ENCODE measurements around the gene IFITM1.
"Not testable (repeated sequence)": the region's sequence is repeated elsewhere in the genome, so short reads cannot be mapped to it uniquely, and the experiment has no call there.

Gene IFITM1

GRCh38 chr11:309979-310572 lies 3.8 kb upstream of the IFITM1 start:
- H3K4me3 ChIP-seq (ENCODE audit: low read length): peak overlapping the region; percentile 45; the same call in 1 of the 2 replicates
- H3K27ac ChIP-seq (ENCODE audit: low read length); H3K9ac ChIP-seq (ENCODE audit: low read depth, low read length): not testable (repeated sequence)

DNA sequence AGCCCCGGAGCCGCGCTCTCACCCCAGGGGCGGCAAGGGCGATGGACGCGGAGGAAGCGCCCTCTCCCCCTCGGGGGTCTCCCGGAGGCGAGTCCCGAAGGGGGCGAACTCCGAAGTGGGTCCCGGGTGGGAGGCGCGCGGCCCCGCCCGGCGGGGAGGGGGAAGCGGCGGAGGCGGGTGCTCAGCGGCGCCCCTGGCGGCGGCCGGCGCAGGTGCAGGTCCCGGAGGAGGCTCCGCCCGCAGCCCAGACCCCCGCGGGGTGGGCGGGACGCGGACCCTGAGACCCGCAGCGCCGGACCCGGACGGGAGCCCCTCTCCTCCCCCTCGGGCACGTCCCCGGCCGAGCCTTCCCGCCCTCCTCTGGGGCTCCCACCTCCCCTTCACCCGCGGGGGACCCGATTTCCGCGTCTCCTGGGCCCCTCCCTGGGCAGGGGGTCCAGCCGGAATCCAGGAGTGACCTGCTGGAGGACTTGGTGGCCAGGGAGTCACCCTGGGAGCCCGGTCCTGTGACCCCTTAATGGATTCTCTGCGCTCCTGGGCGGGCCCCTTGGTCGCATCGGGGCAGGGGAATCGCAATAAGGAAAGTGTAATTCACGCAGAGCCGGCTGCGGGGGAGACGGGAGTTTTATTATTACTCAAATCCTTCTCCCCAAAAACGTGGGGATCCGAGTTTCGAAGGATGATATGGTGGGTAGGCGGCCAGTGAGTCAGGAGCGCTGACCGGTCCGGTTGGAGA lies 2.7 kb upstream of the IFITM1 start:
- H3K4me1 ChIP-seq (ENCODE audit: insufficient read depth, low read length): peaks cover 36% of the 10 kb centered on the region
- H3K27ac ChIP-seq (ENCODE audit: low read length); H3K9ac ChIP-seq (ENCODE audit: low read depth, low read length): not testable (repeated sequence)

More at GRCh38 chr11:309979-310572, 3.8 kb upstream of the IFITM1 start:
- H3K36me3 ChIP-seq (ENCODE audit: insufficient read depth, low read depth, low read length); H3K9me3 ChIP-seq (ENCODE audit: insufficient read depth, low read depth, low read length): not testable (repeated sequence)
- peaks cover 42% of the 10 kb centered on the region for H3K4me1 ChIP-seq (ENCODE audit: insufficient read depth, low read length)
- peaks cover 11% of the 10 kb centered on the region for H3K27me3 ChIP-seq (ENCODE audit: insufficient read depth, low read length)

GRCh38 chr11:312092-312816 lies 1.6 kb upstream of the IFITM1 start:
- Histone ChIP-seq H3K4me3 (ENCODE audit: low read length) (peak overlapping the region; percentile 31; the same call in 1 of the 2 replicates), H3K36me3 (ENCODE audit: insufficient read depth, low read depth, low read length) (0 out of 2 replicates have a peak, but pooled peaks cover 5% of the 10 kb centered on the region), H3K27me3 (ENCODE audit: insufficient read depth, low read length) (peaks cover 33% of the 10 kb centered on the region), H3K27ac (ENCODE audit: low read length) (no peak overlapping the region), H3K4me1 (ENCODE audit: insufficient read depth, low read length) (peaks cover 38% of the 10 kb centered on the region), H3K9me3 (ENCODE audit: insufficient read depth, low read depth, low read length) (no peaks in the 10 kb centered on the region), H3K9ac (ENCODE audit: low read depth, low read length) (no peak overlapping the region; the same call in 1 of the 2 replicates)

More for the DNA sequence above, 2.7 kb upstream of the IFITM1 start:
- not testable (repeated sequence) for H3K9me3 ChIP-seq (ENCODE audit: insufficient read depth, low read depth, low read length); H3K4me3 ChIP-seq (ENCODE audit: low read length); H3K36me3 ChIP-seq (ENCODE audit: insufficient read depth, low read depth, low read length)
- H3K27me3 ChIP-seq (ENCODE audit: insufficient read depth, low read length): peaks cover 23% of the 10 kb centered on the region

GRCh38 chr11:313304-313786 lies 495 bp upstream of the IFITM1 start:
- Histone ChIP-seq H3K4me3 (ENCODE audit: low read length) (peak overlapping the region; percentile 91), H3K9me3 (ENCODE audit: insufficient read depth, low read depth, low read length) (no peaks in the 10 kb centered on the region), H3K27me3 (ENCODE audit: insufficient read depth, low read length) (peaks cover 39% of the 10 kb centered on the region), H3K27ac (ENCODE audit: low read length) (peak overlapping the region; percentile 9), H3K9ac (ENCODE audit: low read depth, low read length) (peak overlapping the region; percentile 83; the same call in 1 of the 2 replicates), H3K4me1 (ENCODE audit: insufficient read depth, low read length) (peaks cover 42% of the 10 kb centered on the region), H3K36me3 (ENCODE audit: insufficient read depth, low read depth, low read length) (0 out of 2 replicates have a peak, but pooled peaks cover 5% of the 10 kb centered on the region)

DNA sequence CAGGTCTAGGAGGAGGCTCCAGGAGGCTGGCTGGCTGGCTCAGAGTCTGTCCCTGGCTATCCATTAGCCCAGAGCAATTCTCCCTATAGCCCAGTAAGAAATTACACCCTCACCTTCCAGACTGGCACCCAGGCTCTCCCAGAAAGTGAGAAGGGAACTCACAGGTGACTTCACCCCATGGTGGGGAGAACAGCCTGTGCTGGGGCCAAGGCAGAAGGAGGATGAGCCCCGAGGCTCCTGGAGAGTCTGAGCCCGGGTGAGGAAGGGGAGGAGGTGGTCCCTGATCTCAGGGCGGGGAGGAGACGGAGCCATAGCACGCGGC lies 675 bp downstream of the IFITM1 start:
- Histone ChIP-seq H3K4me3 (ENCODE audit: low read length) (peak overlapping the region; percentile 91), H3K27me3 (ENCODE audit: insufficient read depth, low read length) (peaks cover 39% of the 10 kb centered on the region), H3K4me1 (ENCODE audit: insufficient read depth, low read length) (peaks cover 38% of the 10 kb centered on the region), H3K9ac (ENCODE audit: low read depth, low read length) (peak overlapping the region; percentile 83; the same call in 1 of the 2 replicates)
- H3K27ac ChIP-seq (ENCODE audit: low read length); H3K36me3 ChIP-seq (ENCODE audit: insufficient read depth, low read depth, low read length); H3K9me3 ChIP-seq (ENCODE audit: insufficient read depth, low read depth, low read length): not testable (repeated sequence)

DNA sequence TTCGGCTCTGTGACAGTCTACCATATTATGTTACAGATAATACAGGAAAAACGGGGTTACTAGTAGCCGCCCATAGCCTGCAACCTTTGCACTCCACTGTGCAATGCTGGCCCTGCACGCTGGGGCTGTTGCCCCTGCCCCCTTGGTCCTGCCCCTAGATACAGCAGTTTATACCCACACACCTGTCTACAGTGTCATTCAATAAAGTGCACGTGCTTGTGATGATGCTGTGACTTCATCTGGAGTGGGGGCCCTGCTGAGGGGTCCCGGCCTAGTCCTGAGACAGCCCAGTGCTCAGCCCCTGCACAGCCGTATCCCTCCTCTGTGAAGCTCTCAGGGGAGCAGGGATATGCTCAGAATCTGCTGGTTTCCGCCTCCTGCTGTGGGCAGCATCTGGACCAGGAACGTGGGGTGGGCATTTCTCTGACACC lies 1.2 kb downstream of the IFITM1 start:
- Histone ChIP-seq H3K27ac (ENCODE audit: low read length) (no peak overlapping the region), H3K27me3 (ENCODE audit: insufficient read depth, low read length) (peaks cover 39% of the 10 kb centered on the region), H3K9ac (ENCODE audit: low read depth, low read length) (peak overlapping the region; percentile 61), H3K9me3 (ENCODE audit: insufficient read depth, low read depth, low read length) (no peaks in the 10 kb centered on the region), H3K36me3 (ENCODE audit: insufficient read depth, low read depth, low read length) (0 out of 2 replicates have a peak, but pooled peaks cover 5% of the 10 kb centered on the region), H3K4me1 (ENCODE audit: insufficient read depth, low read length) (peaks cover 38% of the 10 kb centered on the region), H3K4me3 (ENCODE audit: low read length) (peak overlapping the region; percentile 91)

- peaks cover 38% of the 10 kb centered on the region for H3K4me1 ChIP-seq (ENCODE audit: insufficient read depth, low read length)
- H3K36me3 ChIP-seq (ENCODE audit: insufficient read depth, low read depth, low read length): 0 out of 2 replicates have a peak, but pooled peaks cover 5% of the 10 kb centered on the region
- H3K9ac ChIP-seq (ENCODE audit: low read depth, low read length): peak overlapping the region; percentile 61
- H3K27me3 ChIP-seq (ENCODE audit: insufficient read depth, low read length): peaks cover 39% of the 10 kb centered on the region
- no peaks in the 10 kb centered on the region for H3K9me3 ChIP-seq (ENCODE audit: insufficient read depth, low read depth, low read length)
- H3K27ac ChIP-seq (ENCODE audit: low read length): no peak overlapping the region
- peak overlapping the region; percentile 91 for H3K4me3 ChIP-seq (ENCODE audit: low read length)
Measured at GRCh38 chr11:315516-315994, 1.7 kb downstream of the IFITM1 start.

DNA sequence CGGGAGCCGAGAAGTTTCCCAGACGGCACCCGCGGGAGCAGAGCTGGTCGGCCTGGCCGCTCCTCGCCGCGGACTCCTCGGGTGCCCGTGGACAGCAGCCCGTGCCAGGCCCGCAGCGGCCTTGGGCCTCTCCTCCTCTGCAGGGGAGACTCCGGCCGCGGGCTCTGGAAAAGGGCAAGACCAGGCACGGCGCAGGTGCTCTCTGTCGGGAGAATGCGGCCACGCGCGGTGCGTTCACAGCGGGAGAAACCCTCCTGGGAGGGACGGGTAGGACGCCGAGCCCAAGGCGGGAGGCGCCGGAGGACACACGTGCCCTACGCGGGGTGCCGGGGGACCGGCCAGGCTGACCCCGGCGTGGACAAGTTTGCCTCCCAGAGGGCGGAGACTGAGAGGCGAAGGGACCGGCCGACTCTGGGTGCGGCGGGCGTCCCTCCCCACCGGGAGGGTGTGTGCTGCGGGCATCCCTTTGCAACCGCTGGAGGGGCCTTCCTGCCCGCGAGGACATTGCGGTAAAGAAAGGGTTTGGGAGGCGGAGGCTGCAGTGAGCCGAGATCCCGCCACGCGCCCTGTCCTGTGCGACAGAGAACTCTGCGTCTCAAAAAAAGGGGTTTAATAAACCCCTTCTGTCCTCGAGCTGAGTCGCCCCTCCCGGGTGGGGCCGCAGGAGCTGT lies 2.3 kb downstream of the IFITM1 start:
- Histone ChIP-seq H3K4me3 (ENCODE audit: low read length) (peak overlapping the region; percentile 91), H3K4me1 (ENCODE audit: insufficient read depth, low read length) (peaks cover 38% of the 10 kb centered on the region), H3K27me3 (ENCODE audit: insufficient read depth, low read length) (peaks cover 39% of the 10 kb centered on the region), H3K36me3 (ENCODE audit: insufficient read depth, low read depth, low read length) (0 out of 2 replicates have a peak, but pooled peaks cover 5% of the 10 kb centered on the region), H3K27ac (ENCODE audit: low read length) (no peak overlapping the region), H3K9ac (ENCODE audit: low read depth, low read length) (peak overlapping the region; percentile 61), H3K9me3 (ENCODE audit: insufficient read depth, low read depth, low read length) (no peaks in the 10 kb centered on the region)

- H3K4me3 ChIP-seq (ENCODE audit: low read length): peak overlapping the region; percentile 91
- peaks cover 38% of the 10 kb centered on the region for H3K4me1 ChIP-seq (ENCODE audit: insufficient read depth, low read length)
- peaks cover 35% of the 10 kb centered on the region for H3K27me3 ChIP-seq (ENCODE audit: insufficient read depth, low read length)
- no peak overlapping the region for H3K27ac ChIP-seq (ENCODE audit: low read length)
- peak overlapping the region; percentile 61; the same call in 1 of the 2 replicates for H3K9ac ChIP-seq (ENCODE audit: low read depth, low read length)
- 0 out of 2 replicates have a peak, but pooled peaks cover 5% of the 10 kb centered on the region for H3K36me3 ChIP-seq (ENCODE audit: insufficient read depth, low read depth, low read length)
- no peaks in the 10 kb centered on the region for H3K9me3 ChIP-seq (ENCODE audit: insufficient read depth, low read depth, low read length)
Measured at GRCh38 chr11:316891-317301, 3.1 kb downstream of the IFITM1 start.

- 0 out of 2 replicates have a peak overlapping the region, but pooled peaks have one; percentile 26 for H3K9ac ChIP-seq (ENCODE audit: low read depth, low read length)
- H3K27me3 ChIP-seq (ENCODE audit: insufficient read depth, low read length): peaks cover 31% of the 10 kb centered on the region
- peak overlapping the region; percentile 91 for H3K4me3 ChIP-seq (ENCODE audit: low read length)
- not testable (repeated sequence) for H3K27ac ChIP-seq (ENCODE audit: low read length); H3K9me3 ChIP-seq (ENCODE audit: insufficient read depth, low read depth, low read length); H3K36me3 ChIP-seq (ENCODE audit: insufficient read depth, low read depth, low read length)
- H3K4me1 ChIP-seq (ENCODE audit: insufficient read depth, low read length): peaks cover 32% of the 10 kb centered on the region
Measured at GRCh38 chr11:317668-318404, 4.0 kb downstream of the IFITM1 start.

Data from iPS-20b (cell line).